HL-60/S4 treated with phorbol 12-myristate 13-acetate at 8.2 ng/mL for 4 days and 3 days (cell line): ENCODE data around the gene YEATS2.

ENCODE experiments used
- in situ Hi-C: fragments of 300-500 bp; cut with MboI; formaldehyde crosslinking; loops from 2 replicates; pipeline ENCODE4 v1.15.0; 2022; ENCODE audit warnings: low sequenced_read_pairs

Gene YEATS2

DNA sequence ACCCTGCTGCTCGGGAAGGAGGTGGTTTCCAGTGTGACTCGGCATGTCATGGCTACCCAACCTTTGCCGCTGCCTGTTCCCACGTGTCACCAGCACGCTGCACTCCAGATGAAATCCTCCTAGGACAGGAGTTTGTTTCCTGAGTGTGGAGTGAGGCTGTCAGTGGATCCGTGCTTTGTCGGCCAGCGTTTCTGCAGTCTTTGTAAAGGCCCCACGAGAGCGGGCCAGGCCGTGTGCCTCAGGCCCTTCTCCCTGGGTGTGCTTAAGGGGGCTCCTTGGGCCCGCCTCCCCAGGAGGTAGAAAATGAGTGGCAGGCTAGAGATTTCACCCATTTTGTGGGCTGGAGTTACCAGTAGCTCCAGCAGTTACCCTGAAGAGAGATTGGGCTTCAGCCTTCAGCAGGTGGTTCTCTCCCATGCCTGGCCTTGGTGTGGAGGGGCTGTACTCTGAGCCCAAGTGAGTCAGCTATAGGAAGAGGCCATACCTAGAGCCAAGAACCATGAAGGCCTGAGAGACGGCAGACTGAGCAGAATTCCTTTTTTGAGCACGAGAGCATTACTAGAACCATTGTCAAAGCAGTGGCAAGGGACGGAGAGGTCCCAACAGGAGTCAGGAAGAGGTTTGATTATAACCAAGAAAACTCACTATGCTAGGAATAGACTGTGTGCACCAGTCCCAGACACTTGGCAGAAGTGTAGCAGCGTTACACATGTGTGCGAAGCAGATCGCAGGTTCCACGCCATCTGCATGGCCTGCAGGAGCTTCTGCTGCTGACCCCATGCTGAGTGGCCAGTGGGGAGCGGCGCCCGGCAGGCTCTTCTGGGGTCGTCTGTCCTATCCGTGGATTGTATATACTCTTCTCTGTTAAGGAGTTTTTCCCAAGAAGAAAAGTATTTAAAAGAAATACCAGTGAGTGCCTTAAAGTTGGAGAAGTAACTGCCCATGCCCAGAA is 113.3 kb downstream of the YEATS2 start:
- in situ Hi-C loops, result no loop called here

DNA sequence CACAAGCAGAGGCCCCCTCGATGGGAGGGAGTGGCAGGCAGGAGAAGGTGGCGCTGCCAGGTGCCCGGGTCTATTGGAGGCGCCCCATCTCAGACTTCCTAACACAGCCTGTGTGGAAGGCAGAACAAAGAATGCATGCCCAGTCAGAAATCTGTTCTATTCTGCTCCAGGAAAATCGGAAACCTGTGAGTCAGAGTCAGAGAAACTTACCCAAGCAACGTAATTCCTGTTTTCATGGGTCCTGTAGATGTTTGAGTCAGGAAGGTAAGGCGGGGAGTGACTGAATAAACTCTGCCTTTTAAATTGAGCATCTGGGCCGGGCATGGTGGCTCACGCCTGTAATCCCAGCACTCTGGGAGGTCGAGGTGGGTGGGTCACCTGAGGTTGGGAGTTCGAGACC is 114.0 kb downstream of the YEATS2 start:
- in situ Hi-C loops, result no loop called here

DNA sequence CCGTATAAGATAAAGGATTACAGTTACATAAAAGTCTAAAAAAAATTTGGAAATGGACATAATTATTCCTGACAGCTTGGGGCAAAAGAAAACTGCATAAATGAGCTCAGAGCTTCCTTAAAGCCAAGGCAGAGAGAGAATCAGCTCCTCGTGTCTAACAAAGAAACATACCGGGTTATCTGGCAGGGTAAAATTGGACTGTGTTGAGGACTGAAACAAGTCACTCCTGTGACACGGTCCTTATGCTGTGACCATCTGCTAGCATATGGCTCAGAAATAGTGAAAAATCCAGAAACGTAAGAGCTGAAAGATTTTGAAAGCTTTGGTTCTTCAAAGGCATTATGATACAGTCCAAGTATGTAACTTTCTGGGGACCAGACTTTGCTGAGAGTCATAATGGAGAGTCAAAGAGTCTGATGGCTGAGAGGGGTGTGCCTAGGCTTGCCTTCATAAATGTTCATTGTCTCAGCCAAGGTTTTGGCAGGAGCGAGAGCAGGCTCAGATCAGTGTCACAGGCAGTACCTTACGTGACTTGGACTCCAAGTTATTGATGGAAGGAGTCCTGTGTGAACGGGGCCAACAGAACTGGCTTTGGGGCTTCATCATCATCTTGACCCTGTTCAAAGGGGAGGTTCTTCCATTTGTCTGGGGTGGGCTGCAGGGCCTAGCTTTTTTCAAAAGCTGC is 115.3 kb downstream of the YEATS2 start:
- in situ Hi-C loops, result no loop called here

DNA sequence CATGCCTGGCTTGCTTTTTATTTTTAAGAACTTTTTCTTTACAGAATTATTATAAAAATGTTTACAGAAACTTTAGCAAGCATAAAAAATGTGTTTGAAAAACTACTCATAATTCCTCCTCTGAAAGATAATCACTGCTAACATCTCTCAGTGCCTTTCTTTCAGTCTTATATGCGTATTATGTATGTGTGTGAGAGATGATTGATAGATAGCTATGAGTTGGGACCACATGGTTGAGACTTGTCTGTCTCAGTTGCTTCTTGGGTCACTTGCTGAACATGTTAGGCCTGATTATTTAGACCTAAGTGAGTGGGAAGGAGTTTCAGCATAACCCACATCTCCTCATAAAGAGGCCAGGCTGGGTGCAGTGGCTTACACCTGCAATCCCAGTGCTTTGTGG is 116.6 kb downstream of the YEATS2 start:
- in situ Hi-C loops, result no loop called here

DNA sequence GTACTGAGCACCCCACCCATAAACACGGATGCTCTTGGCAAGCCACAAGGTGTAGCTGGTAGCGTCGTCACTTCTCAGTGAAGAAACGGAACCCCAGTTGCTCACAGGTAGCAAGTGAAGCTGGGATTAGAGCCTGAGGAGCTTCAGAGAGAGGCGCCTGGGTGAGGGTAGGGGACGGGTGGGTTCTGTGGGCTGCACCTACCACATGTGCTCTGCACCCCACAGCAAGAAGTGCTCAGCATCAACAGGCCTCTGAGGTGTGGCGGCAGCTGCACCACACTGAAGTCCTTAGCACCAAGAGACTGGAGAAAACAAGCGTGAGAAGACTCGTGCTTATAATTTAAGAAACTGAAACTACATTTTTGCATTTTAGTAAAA is 118.0 kb downstream of the YEATS2 start:
- in situ Hi-C loops, result no loop called here

DNA sequence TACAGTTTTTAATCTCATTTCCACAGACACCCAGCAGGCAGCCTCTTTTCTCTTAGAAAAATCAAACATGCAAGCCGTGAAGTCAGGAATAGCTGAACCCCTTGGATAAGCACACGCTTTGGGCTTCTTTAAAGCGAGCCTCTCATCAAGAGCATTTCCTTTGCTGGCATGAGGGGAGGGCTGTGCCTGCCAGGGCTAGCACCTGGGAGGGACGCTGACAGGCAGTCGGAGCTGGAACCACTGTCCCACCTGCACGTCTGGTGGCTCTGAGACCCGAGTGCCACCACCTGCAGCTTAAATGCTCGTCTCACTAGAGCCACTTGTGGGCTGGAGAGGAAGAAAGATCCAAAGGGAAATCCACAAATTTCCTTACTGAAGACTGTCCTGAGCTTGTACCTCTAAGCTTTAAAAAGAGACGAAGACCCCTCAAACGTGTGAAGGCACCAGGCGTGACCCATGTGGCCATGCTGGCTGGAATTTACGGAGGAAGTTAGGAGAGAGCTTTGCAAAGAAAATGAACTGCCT is 118.4 kb downstream of the YEATS2 start:
- in situ Hi-C loops, result no loop called here

DNA sequence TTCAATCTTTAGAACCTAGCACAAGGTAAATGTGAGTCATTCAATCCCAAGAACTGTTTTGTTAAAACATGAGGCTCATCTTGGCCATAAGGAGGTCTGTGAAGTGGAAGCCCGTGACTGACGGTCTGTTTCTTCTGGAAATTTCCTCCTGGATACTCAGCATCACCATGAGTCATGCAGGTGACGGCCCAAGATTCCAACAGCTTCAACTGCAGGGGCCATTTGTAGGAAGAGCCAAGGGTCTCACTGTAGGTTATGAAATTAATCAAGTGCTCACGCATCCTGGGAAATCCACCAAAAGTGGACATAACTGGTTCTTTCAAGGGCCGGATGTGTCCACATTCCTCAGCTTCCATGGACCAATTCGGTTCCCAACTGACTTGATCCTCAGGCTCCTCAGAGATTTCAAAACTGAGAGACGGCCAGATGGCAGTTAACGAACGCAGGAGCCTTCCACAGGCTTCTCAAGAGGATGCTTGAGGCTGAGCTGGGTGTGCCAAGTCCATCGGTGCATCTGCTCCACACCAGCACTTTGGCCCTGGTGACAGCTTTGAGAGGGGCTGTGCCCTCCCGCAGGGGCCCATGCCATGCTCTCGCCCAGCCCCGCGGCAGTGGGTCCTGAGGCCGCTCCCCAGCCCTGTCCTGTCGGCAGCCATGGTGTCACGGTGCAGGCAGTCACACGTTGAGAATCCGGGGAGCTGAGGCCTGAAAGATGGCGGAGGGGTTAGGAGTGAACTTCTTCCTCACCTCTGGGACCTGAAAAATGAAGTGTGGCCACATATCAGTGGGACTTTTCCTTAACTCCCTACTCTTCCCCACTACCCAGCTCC is 119.3 kb downstream of the YEATS2 start:
- in situ Hi-C loops, result no loop called here

DNA sequence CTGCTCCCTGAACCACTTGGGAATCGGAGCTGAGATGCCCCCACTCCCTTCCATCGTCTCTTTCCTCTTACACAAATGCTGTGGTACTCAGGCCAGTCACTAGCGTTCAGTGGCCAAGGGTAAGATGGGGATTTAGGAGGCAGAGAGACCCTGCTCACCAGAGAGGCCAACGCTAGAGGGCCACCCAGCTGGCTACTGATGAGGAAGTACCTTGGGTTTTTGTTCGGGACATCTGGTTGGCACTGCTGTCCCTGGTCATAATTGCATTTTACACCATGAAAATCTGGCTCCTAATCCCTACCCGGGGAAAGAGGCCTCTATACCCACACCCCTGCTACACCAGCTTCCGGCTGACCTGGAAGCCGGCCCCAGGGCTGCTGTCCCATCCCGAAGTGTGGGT is 120.0 kb downstream of the YEATS2 start:
- in situ Hi-C loops, result no loop called here

DNA sequence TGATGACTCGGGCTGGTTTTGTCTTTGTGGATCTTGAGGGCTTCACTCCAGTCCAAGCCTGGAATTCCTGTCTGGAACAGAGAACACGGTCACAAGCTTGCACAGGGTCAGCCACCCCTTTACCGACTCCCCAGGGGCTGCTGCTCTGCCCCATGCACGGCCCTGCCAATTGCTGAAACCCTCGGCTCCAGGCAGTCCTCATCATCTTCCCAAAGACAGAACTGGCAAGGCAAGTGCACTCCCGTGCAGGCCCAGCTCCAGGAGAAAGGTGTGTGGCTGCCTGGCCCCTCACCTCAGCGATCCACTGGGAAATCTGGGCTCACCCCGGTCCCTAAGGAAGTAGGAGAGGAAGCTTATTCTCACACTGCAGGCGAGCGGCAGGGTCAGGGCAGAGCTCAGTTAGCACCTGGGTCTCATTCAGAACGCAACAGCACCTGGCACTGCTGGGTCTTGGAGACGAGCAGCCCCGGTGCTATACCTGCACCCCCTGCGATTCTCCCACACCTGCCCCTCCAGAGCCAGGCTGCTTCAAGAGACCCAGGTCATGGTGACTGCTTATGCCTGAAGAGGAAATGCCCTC is 120.5 kb downstream of the YEATS2 start:
- in situ Hi-C loops, result no loop called here

DNA sequence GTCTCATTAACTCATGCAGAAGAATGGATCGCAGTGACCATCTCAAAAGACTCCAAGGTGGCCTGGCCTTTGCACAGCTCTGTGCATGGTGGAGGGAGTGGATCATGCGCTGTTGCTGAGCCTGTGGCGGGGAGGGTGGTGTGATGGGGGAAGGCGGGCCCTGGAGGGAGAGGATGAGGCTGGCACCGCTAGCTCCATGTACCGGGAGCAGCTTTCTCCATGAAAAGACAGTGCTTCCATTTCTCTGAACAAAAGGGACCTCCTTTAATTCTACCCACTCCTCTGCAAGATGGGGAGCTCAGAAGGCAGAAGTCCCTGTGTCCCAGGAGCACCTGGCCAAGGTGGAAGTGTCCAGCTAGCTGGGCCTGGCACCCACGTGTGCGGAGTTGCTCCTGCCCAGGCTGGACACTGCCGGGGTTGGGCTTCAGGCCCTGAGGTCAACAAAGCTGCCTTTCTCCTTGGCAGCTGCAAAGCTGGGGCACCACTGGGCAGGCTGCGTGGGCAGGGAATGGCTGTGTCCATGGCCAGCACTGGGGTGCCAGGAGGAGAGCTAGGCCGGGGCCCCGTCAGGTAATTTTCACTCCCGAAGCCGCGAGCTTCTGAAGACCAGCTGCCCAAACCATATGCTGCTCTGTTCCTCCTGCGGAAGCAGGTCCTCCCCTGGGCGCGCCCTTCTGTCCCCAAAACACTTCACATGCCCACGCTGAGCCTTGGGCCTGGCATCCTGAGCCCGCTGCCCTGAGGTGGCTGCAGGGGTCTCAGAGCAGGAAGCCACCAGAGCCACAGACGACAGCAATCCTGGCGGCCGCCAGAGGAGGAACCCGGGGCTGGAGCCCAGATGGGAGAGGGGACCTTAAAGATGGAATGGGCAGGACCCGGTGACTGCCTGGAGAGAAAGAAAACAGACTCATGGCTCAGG is 121.4 kb downstream of the YEATS2 start:
- in situ Hi-C loops, result no loop called here

DNA sequence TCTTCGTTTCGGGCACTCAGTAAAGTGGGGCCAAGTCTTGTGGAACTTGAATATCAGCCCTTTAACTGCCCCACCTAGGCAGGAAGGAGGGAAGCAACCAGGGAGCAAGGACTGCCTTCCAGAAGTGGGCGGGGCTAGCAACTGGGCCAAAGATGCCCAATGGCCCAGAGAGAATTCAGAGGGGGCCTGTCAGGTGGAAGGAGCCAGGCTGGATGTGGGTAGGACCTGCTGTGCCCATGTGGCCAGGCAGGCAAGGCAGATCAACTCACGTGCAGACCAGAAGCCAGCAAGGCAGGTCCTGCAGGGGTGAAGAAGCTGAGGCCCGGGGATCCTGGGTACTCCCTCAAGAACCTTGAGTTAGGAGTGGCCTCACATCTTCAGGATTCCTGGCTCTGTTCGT is 122.2 kb downstream of the YEATS2 start:
- in situ Hi-C loops, result no loop called here

DNA sequence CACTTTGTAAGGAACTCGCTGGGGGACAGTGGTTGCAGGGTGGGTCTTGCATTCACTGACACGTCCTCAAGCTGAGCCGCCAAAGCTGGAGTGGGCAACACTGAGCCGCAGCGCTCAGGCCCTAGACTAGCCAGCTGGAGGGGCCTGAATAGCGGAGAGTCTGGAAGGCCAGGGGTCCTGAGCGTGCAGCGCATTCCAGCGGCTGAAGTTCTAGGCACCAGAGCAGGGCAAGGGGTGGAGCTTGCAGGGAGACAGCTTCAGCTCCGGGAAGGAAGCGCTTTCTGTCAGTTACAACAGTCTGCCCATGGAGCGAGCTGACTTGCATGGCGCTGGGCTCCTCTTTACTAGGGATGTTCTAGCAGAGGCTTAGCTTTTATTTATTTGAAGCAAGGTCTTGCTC is 125.0 kb downstream of the YEATS2 start:
- in situ Hi-C loops, result no loop called here

DNA sequence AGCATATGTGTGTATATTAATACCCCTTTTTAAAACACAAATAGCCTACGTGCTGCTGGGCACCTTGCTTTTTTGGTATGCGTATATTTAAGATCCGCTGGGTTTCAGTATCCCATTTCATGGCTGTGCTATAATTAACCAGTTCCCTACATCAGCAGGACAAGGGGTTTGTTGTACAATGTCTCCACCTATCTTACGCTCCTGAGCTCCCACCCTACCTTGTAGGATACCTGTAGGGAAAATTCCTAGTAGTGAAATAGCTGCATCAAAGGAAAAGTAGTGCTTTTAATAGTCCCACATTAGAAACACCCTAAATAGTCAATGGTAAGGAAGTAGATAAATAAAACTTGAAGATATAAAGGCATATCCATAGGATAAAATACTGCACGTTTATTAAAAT is 126.4 kb downstream of the YEATS2 start:
- in situ Hi-C loops, result no loop called here

DNA sequence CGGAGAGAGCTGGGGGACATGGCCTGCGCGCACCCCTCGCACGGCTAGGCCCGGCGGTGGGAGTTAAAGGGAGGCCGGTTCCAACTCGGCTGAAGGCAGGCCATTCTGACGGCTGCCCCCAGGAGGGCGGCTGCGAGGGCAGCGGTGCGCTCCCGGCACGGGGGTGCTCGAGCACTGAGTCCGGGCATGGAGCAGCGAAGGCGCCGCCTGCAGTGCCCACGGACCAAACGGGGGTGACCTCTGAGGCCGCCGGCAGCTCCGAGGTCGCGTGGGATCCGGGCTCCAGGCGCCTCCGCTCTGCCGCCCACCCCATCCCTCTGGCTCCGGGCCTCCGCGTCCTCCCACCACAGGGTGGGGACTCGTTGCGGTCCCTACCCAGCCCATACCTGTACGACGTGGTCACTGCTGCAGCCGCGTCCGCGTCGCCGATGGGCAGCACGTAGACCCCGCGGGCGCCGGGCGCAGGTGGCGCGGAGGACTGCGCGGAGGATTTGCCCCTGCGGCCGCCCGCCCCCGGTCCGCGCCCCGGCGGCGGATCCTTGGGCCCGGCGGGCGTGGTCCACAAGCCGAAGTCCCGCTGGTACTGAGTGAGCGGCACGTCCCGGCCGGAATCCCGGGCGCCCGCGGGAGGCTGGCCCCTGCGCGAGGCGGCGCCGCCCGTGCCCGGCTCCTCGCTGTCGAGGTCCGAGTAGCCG is 127.3 kb downstream of the YEATS2 start:
- in situ Hi-C loops, result no loop called here

DNA sequence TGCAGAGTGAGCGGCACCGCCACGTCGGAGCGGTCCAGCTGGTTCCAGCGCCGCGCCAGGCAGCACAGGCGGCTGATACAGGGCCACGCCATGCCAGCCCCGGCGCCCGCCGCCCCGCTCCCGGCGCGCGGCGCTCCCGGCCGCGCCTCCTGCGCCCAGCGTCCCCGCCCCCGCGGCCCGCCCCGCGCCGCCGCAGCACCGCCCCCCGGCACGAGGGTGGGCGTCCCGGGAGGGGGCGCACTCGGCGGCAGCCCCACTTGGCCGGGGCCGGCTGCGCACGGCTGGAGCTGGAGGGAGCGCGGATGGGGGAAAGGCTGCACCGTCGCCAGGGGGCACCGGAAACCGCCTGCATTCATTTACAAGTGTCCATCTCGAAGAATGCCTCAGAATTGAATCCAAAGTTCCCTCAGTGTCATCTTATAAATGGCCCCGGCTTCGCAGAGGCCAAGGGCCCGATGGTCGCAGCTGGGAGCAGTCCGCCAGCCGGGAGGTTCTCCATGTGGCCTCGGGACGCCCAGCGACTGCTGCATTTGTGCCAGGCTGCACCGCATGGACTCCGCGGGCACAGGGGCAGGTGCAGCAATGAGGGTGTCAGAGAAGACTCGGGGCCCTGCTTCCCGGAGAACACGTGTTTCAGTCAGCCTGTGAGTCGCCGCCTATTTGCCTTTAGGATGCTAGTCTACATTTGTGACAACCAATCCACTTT is 128.0 kb downstream of the YEATS2 start, which contains the start of gene MAP6D1:
MAP6D1 (minus strand) TSS at position 122 of the 706 bp plus-strand sequence; CDS start at position 92, 30 bp downstream.
- in situ Hi-C loops, result no loop called here

DNA sequence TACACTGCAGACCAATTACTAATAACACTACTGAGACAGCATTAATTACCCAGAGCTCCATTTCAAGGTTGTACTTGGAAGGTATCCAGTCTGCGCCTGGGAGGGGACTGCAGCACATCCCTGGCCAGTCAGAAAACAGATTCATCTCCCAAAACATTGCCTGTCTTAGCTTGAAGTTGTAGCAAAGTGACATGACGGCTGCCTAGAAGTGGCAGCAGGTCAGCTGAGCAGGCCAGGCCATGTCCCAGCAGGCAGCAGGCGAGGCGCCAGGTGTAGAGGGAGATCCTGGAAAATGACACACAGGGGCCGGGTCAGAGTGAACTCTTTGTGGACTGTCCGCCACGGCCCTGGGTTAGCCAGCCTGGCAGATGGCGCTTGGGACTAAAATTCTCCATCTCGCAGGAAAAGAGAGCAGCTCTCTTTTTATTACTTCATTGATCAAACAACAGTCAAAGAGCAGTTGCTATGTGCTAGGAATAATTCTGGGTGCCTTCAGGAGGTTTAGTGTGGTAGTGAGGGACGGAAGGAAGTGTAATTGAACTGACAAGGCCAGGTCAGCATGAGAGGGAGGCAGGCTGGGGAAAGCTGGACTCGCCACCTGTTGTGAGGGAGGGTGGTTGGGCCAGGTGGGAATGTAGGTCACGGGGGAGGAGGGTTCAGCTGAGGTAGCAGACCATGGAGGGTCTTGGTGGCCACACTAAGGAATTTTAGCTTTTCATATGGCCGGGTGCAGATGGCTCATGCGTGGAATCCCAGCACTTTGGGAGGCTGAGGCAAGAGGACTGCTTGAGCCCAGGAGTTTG is 129.1 kb downstream of the YEATS2 start:
- in situ Hi-C loops, result no loop called here

DNA sequence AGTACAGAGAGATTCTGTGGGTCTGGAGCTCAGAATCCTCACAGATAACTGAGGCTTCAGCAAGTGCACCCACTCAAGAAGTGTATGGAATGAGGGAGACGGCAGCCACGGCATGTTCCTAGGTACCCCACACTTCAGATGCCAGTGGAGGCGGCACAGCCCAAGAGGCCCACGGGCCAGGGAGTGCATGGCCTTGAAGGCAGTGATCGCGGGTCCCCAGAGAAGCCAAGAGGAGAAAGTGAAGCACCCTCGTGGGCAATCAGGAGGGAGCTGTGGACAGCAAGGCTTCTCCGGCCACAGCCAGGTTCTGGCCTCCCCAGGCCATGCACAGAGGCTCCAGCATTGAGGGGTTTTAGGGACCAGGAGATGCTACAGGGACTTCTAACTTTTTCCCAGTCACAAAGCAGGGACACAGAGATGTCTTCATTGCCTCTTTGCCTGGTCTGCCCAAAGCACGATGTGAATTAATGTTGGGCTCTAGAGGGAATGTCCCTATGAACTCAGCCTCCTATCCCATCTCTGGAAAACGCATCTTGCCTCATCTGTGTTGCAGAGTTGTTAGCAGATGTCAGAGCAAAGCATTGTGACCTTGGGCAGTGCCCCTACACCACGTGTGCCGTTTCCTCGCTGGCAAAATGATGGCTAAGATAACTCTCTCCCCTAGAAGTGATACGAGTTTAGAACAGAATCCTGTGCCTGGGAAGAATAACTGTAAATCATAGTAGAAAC is 130.4 kb downstream of the YEATS2 start:
- in situ Hi-C loops, result no loop called here
